Measurements from ENCODE around the gene RABGAP1L.
"Not testable (repeated sequence)": the region's sequence is repeated elsewhere in the genome, so short reads cannot be mapped to it uniquely, and the experiment has no call there.

Gene RABGAP1L

DNA sequence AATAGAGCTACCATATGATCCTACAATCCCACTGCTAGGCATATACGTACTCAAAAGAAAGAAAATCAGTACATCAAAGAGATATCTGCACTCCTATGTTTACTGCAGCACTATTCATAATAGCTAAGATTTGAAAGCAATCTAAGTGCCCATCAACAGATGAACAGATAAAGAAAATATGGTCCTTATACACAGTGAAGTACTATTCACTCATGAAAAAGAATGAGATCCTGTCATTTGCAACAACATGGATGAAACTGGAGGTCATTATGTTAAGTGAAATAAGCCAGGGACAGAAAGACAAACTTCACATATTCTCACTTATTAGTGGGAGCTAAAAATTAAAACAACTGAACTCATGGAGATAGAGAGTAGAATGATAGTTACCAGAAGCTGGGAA lies 37.0 kb upstream of the RABGAP1L start:
- H3K9me3 ChIP-seq (ENCODE audit: control insufficient read depth, insufficient read depth, low read depth, low read length); H3K4me3 ChIP-seq (ENCODE audit: low read depth, low read length); H3K36me3 ChIP-seq (ENCODE audit: control insufficient read depth in 2 of 2, insufficient read depth in 1 of 2, low read length in 2 of 2); H3K4me1 ChIP-seq (ENCODE audit: control insufficient read depth, insufficient read depth, low read length); H3K27ac ChIP-seq (ENCODE audit: extremely low read depth, low read depth, low read length); POLR2A ChIA-PET: not testable (repeated sequence)
- CTCF ChIA-PET: interaction anchor here (0.6 kb wide), 1 partner anchor 641 kb away, joined by 3 read pairs; no protein-coding TSS in a partner anchor
- peak; percentile 80 for TF ChIP-seq ZNF146 (tag by site-specific recombination; IDR thresholded peaks at IDR 0.05)

DNA sequence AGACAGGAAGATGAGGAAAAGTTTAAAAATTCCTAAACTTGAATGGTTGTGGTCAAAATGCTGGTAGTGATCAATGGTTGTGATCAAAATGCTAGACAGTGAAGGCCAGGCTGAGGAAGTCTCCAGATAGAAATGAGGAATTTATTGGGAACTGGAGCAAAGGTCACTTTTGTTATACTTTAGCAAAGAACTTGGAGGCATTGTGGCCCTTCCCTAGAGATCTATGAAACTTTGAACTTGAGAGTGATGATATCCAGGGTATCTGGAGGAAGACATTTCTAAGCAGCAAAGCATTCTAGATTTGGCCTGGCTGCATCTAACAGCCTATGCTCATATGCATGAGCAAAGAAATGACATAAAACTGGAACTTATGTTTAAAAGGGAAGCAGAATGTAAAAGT lies 35.5 kb upstream of the RABGAP1L start:
- Histone ChIP-seq H3K36me3 (ENCODE audit: control insufficient read depth in 2 of 2, insufficient read depth in 1 of 2, low read length in 2 of 2) (no peaks in the 10 kb centered on the region), H3K4me3 (ENCODE audit: low read depth, low read length) (no peak overlapping the region), H3K9me3 (ENCODE audit: control insufficient read depth, insufficient read depth, low read depth, low read length) (no peaks in the 10 kb centered on the region), H3K27ac (ENCODE audit: extremely low read depth, low read depth, low read length) (no peak overlapping the region), H3K4me1 (ENCODE audit: control insufficient read depth, insufficient read depth, low read length) (no peaks in the 10 kb centered on the region)
- no peak for TF ChIP-seq ZNF221 (tag by site-specific recombination; IDR thresholded peaks at IDR 0.05; ENCODE audit: borderline replicate concordance)
- TF ChIP-seq, protein P1, sequence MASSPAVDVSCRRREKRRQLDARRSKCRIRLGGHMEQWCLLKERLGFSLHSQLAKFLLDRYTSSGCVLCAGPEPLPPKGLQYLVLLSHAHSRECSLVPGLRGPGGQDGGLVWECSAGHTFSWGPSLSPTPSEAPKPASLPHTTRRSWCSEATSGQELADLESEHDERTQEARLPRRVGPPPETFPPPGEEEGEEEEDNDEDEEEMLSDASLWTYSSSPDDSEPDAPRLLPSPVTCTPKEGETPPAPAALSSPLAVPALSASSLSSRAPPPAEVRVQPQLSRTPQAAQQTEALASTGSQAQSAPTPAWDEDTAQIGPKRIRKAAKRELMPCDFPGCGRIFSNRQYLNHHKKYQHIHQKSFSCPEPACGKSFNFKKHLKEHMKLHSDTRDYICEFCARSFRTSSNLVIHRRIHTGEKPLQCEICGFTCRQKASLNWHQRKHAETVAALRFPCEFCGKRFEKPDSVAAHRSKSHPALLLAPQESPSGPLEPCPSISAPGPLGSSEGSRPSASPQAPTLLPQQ (tag by site-specific recombination; IDR thresholded peaks at IDR 0.05): no peak
- TF ChIP-seq, protein P2, sequence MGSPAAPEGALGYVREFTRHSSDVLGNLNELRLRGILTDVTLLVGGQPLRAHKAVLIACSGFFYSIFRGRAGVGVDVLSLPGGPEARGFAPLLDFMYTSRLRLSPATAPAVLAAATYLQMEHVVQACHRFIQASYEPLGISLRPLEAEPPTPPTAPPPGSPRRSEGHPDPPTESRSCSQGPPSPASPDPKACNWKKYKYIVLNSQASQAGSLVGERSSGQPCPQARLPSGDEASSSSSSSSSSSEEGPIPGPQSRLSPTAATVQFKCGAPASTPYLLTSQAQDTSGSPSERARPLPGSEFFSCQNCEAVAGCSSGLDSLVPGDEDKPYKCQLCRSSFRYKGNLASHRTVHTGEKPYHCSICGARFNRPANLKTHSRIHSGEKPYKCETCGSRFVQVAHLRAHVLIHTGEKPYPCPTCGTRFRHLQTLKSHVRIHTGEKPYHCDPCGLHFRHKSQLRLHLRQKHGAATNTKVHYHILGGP (tag by site-specific recombination; IDR thresholded peaks at IDR 0.05): no peak
- TF ChIP-seq ZNF747 (tag by site-specific recombination; IDR thresholded peaks at IDR 0.05): no peak
- TF ChIP-seq WT1 (tag by site-specific recombination; IDR thresholded peaks at IDR 0.05): no peak
- TF ChIP-seq, protein P3, sequence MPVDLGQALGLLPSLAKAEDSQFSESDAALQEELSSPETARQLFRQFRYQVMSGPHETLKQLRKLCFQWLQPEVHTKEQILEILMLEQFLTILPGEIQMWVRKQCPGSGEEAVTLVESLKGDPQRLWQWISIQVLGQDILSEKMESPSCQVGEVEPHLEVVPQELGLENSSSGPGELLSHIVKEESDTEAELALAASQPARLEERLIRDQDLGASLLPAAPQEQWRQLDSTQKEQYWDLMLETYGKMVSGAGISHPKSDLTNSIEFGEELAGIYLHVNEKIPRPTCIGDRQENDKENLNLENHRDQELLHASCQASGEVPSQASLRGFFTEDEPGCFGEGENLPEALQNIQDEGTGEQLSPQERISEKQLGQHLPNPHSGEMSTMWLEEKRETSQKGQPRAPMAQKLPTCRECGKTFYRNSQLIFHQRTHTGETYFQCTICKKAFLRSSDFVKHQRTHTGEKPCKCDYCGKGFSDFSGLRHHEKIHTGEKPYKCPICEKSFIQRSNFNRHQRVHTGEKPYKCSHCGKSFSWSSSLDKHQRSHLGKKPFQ (tag by site-specific recombination; IDR thresholded peaks at IDR 0.05): no peak
- CTCF ChIA-PET: no interaction called here
- POLR2A ChIA-PET: no interaction called here

DNA sequence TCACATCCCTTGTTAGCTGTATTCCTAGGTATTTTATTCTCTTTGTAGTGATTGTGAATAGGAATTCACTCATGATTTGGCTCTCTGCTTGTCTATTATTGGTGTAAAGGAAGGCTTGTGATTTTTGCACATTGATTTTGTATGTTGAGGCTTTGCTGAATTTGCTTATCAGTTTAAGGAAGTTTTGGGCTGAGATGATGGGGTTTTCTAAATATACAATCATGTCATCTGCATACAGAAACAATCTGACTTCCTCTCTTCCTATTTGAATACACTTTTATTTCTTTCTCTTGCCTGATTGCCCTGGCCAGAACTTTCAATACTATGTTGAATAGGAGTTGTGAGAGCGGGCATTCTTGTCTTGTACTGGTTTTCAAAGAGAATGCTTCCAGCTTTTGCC lies 32.1 kb upstream of the RABGAP1L start:
- H3K27ac ChIP-seq (ENCODE audit: extremely low read depth, low read depth, low read length); H3K4me3 ChIP-seq (ENCODE audit: low read depth, low read length); H3K36me3 ChIP-seq (ENCODE audit: control insufficient read depth in 2 of 2, insufficient read depth in 1 of 2, low read length in 2 of 2); H3K4me1 ChIP-seq (ENCODE audit: control insufficient read depth, insufficient read depth, low read length); POLR2A ChIA-PET; H3K9me3 ChIP-seq (ENCODE audit: control insufficient read depth, insufficient read depth, low read depth, low read length): not testable (repeated sequence)
- CTCF ChIA-PET: interaction anchor here (1.7 kb wide), 1 partner anchor 91 kb away, joined by 5 read pairs; no protein-coding TSS in a partner anchor

DNA sequence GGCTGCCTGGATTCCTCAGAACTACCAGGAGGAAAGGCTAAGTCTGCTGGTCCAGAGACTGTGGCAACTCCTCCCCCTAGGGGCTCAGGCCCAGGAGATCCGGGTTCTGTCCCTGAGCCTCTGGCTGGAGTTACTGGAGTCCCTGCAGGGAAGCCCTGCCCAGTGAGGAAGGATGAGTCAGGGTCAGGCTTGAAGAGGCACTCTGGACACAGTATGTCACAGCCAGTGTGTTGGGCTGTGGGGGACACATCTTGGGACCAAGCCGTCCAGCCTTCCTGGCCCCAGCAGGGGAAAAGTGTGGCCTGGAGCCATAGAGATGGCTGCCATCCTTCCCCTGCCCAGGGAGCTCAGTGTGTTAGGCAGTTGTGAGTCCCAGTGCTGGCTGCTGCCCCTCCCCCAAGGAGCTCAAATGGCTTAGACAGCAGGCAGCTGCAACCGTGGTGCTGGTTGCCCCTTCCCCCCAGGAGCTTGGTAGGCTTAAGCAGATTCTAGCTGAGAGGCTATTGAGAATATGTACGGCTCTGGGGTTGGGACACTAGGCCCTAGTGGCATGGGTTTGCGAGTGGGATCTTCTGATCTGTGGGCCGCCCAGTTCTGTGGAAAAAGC lies 28.2 kb upstream of the RABGAP1L start:
- Histone ChIP-seq H3K4me3 (ENCODE audit: low read depth, low read length) (no peak overlapping the region), H3K9me3 (ENCODE audit: control insufficient read depth, insufficient read depth, low read depth, low read length) (no peaks in the 10 kb centered on the region), H3K4me1 (ENCODE audit: control insufficient read depth, insufficient read depth, low read length) (no peaks in the 10 kb centered on the region), H3K36me3 (ENCODE audit: control insufficient read depth in 2 of 2, insufficient read depth in 1 of 2, low read length in 2 of 2) (no peaks in the 10 kb centered on the region), H3K27ac (ENCODE audit: extremely low read depth, low read depth, low read length) (no peak overlapping the region)
- TF ChIP-seq, protein P4, sequence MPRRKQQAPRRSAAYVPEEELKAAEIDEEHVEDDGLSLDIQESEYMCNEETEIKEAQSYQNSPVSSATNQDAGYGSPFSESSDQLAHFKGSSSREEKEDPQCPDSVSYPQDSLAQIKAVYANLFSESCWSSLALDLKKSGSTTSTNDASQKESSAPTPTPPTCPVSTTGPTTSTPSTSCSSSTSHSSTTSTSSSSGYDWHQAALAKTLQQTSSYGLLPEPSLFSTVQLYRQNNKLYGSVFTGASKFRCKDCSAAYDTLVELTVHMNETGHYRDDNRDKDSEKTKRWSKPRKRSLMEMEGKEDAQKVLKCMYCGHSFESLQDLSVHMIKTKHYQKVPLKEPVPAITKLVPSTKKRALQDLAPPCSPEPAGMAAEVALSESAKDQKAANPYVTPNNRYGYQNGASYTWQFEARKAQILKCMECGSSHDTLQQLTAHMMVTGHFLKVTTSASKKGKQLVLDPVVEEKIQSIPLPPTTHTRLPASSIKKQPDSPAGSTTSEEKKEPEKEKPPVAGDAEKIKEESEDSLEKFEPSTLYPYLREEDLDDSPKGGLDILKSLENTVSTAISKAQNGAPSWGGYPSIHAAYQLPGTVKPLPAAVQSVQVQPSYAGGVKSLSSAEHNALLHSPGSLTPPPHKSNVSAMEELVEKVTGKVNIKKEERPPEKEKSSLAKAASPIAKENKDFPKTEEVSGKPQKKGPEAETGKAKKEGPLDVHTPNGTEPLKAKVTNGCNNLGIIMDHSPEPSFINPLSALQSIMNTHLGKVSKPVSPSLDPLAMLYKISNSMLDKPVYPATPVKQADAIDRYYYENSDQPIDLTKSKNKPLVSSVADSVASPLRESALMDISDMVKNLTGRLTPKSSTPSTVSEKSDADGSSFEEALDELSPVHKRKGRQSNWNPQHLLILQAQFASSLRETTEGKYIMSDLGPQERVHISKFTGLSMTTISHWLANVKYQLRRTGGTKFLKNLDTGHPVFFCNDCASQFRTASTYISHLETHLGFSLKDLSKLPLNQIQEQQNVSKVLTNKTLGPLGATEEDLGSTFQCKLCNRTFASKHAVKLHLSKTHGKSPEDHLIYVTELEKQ (tag by site-specific recombination; IDR thresholded peaks at IDR 0.05; ENCODE audit: borderline replicate concordance): no peak
- TF ChIP-seq ZNF239 (tag by site-specific recombination; IDR thresholded peaks at IDR 0.05) (no peak), ZNF175 (tag by site-specific recombination; IDR thresholded peaks at IDR 0.05) (no peak), ZIC2 (tag by site-specific recombination; IDR thresholded peaks at IDR 0.05) (peak; percentile 46), ZNF23 (tag by site-specific recombination; IDR thresholded peaks at IDR 0.05; ENCODE audit: borderline replicate concordance) (no peak), ZNF114 (tag by site-specific recombination; IDR thresholded peaks at IDR 0.05) (no peak)
- CTCF ChIA-PET: no interaction called here
- POLR2A ChIA-PET: no interaction called here

Data from HEK293 (cell line).